ENCODE results near the gene SLC7A4. TPM values are rescaled to one million over a fixed set of nuclear protein-coding genes. Genes with fewer than 3 reads are reported as not detected.
A peak's percentile ranks its signal among the peaks of the same experiment; 100 is the strongest.

SLC7A4 gene
- polyA plus RNA-seq, 1 of the 3 experiments (the other 2 are of a cell fraction), result 0.02 TPM

- Histone ChIP-seq H3K9ac (peak overlapping the region; percentile 82), H3K9me3 (no peaks in the 10 kb centered on the region), H3K4me1 (ENCODE audit: control insufficient read depth in 1 of 2, insufficient read depth in 2 of 2, low read depth in 1 of 2, low read length in 1 of 2) (peaks cover 15 to 45% of the 10 kb centered on the region in 2 experiments; a peak in 3 of 4 replicates), H4K20me1 (ENCODE audit: insufficient read depth) (no peaks in the 10 kb centered on the region), H3F3A (replicated peaks; ENCODE audit: insufficient read depth) (peaks cover 5% of the 10 kb centered on the region), H2AFZ (ENCODE audit: low read depth) (peak overlapping the region; percentile 92), H3K4me3 (ENCODE audit: low read depth in 2 of 2, low read length in 1 of 2) (peak overlapping the region; percentile 76 to 78), H3K79me2 (ENCODE audit: insufficient read depth) (peaks cover 7% of the 10 kb centered on the region; the same call in 1 of the 2 replicates), H3K27ac (ENCODE audit: low read depth in 2 of 2, low read length in 1 of 2) (peak overlapping the region; percentile 71 to 97), H3K9me2 (no peaks in the 10 kb centered on the region), H3K36me3 (replicated peaks in 1 of 2; ENCODE audit: control insufficient read depth in 1 of 2, insufficient read depth in 2 of 2, low read length in 1 of 2) (no peaks in the 10 kb centered on the region), H3K4me2 (peak overlapping the region; percentile 95), H3K27me3 (ENCODE audit: insufficient read depth) (no peaks in the 10 kb centered on the region)
- peak; percentile 58; the same call in 1 of the 2 replicates for TF ChIP-seq MAX (IDR thresholded peaks at IDR 0.05; ENCODE audit: low read depth)
- TF ChIP-seq PBX3 (IDR thresholded peaks at IDR 0.05), result peak; percentile 90
- peak in 1 of 2 experiments; percentile 42; a peak in 1 of 4 replicates for TF ChIP-seq EP300 (IDR thresholded peaks at IDR 0.05; ENCODE audit: borderline replicate concordance in 1 of 2, low read depth in 1 of 2, low read length in 1 of 2)
- TF ChIP-seq GATA2 (CRISPR knock-in tag; IDR thresholded peaks at IDR 0.05), result no peak
- TF ChIP-seq MXI1 (IDR thresholded peaks at IDR 0.05; ENCODE audit: low read depth, low read length), result peak; percentile 96
- no peak for TF ChIP-seq TCF12 (IDR thresholded peaks at IDR 0.05)
- TF ChIP-seq MEF2A (IDR thresholded peaks at IDR 0.05; ENCODE audit: borderline replicate concordance, low read depth), result no peak
- no peak for TF ChIP-seq ELF1 (IDR thresholded peaks at IDR 0.05)
- peak; percentile 68 for TF ChIP-seq RFX5 (IDR thresholded peaks at IDR 0.05; ENCODE audit: low read length)
- CTCF ChIA-PET, result interaction anchor here (0.9 to 1.6 kb wide), 4 partner anchors 88 to 209 kb away, joined by 3 to 5 read pairs (median 3); no protein-coding TSS in a partner anchor
- WGBS (ENCODE audit: low lambda C conversion rate), result 2% methylated on average over 8 of the region's 40 CpGs
- DNase-seq, result peak; percentile 96
- POLR2A ChIA-PET, result interaction anchor here (1.1 to 4.0 kb wide), 8 partner anchors 11 to 129 kb away, joined by 3 to 34 read pairs (median 6); partner anchors contain the start of genes LRRC74B, LZTR1 and THAP7
Observed at GRCh38 chr22:21014202-21014725, 18.1 kb downstream of the SLC7A4 start.

- Histone ChIP-seq H3K27me3 (ENCODE audit: insufficient read depth) (no peaks in the 10 kb centered on the region), H2AFZ (ENCODE audit: low read depth) (peak overlapping the region; percentile 92), H3K36me3 (replicated peaks in 1 of 2; ENCODE audit: control insufficient read depth in 1 of 2, insufficient read depth in 2 of 2, low read length in 1 of 2) (no peaks in the 10 kb centered on the region), H3K9ac (peak overlapping the region; percentile 82), H4K20me1 (ENCODE audit: insufficient read depth) (no peaks in the 10 kb centered on the region), H3K4me1 (ENCODE audit: control insufficient read depth in 1 of 2, insufficient read depth in 2 of 2, low read depth in 1 of 2, low read length in 1 of 2) (peaks cover 15 to 45% of the 10 kb centered on the region in 2 experiments; a peak in 3 of 4 replicates), H3K79me2 (ENCODE audit: insufficient read depth) (peaks cover 7% of the 10 kb centered on the region; the same call in 1 of the 2 replicates), H3K4me2 (peak overlapping the region; percentile 95), H3K4me3 (ENCODE audit: low read depth in 2 of 2, low read length in 1 of 2) (peak overlapping the region; percentile 76 to 78), H3K9me3 (no peaks in the 10 kb centered on the region), H3K27ac (ENCODE audit: low read depth in 2 of 2, low read length in 1 of 2) (peak overlapping the region; percentile 58 to 97), H3F3A (replicated peaks; ENCODE audit: insufficient read depth) (peaks cover 5% of the 10 kb centered on the region), H3K9me2 (no peaks in the 10 kb centered on the region)
- ChIA-PET CTCF (interaction anchor here (0.9 to 2.1 kb wide), 5 partner anchors 11 to 209 kb away, joined by 3 to 9 read pairs (median 3); partner anchors contain the start of gene THAP7), POLR2A (interaction anchor here (4.0 kb wide), 1 partner anchor 11 kb away, joined by 34 read pairs; the partner anchor contains the start of gene THAP7)
- WGBS (ENCODE audit: low lambda C conversion rate), result 22% methylated on average over 16 of the region's 24 CpGs
- no peak for DNase-seq
- TF ChIP-seq REST (IDR thresholded peaks at IDR 0.05; ENCODE audit: low read depth, low read length), result peak; percentile 62; the same call in 1 of the 2 replicates
- no peak for TF ChIP-seq ELF1 (IDR thresholded peaks at IDR 0.05)
- TF ChIP-seq POLR2AphosphoS5 (IDR thresholded peaks at IDR 0.05; ENCODE audit: low read depth, low read length), result 0 out of 2 replicates have a peak, but pooled peaks have one; percentile 67
- no peak for TF ChIP-seq FOXM1 (IDR thresholded peaks at IDR 0.05; ENCODE audit: low read depth)
- no peak for TF ChIP-seq SIN3A (IDR thresholded peaks at IDR 0.05; ENCODE audit: borderline replicate concordance, low read depth, low read length)
- TF ChIP-seq FOSL2 (IDR thresholded peaks at IDR 0.05; ENCODE audit: borderline replicate concordance, low read depth), result no peak
Observed at GRCh38 chr22:21013657-21014201, 18.6 kb downstream of the SLC7A4 start.

Measured in SK-N-SH (cell line).